Right atrium auricular region (tissue), 2 donors: ENCODE measurements around the gene NFE2L3. TPM values are rescaled to one million over a fixed set of nuclear protein-coding genes. Genes with fewer than 3 reads are reported as not detected.

ENCODE experiments used
- DNase-seq: peaks from one replicate; pipeline ENCODE4 v3.0.0-alpha.2; 2019; ENCODE audit warnings: low spot score
- H3K27ac ChIP-seq, 2 donors: fragments of 200-600 bp; sonication (generic); 1 replicate in 1 of 2; 2 replicates in 1 of 2; pipeline ENCODE4 v1.5.1; 2016 to 2019
- H3K27me3 ChIP-seq, 2 donors: fragments of 200-600 bp; sonication (generic); one replicate each; pipeline versions ENCODE4 v1.5.1 to v1.6.0; 2017 to 2019
- H3K36me3 ChIP-seq: fragments of 200-600 bp; sonication (generic); one replicate; pipeline ENCODE4 v1.5.1; 2016
- H3K4me1 ChIP-seq, 2 donors: fragments of 200-600 bp; sonication (generic); one replicate each; pipeline versions ENCODE4 v1.5.1 to v1.6.0; 2017 to 2019
- H3K4me3 ChIP-seq, 2 donors: fragments of 200-600 bp; sonication (generic); 1 replicate in 1 of 2; 2 replicates in 1 of 2; pipeline ENCODE4 v1.5.1; 2017 to 2019; ENCODE audit warnings: mild to moderate bottlenecking in 1 of 2, moderate library complexity in 1 of 2
- H3K9me3 ChIP-seq, 2 donors: fragments of 200-600 bp; sonication (generic); one replicate each; pipeline ENCODE4 v1.5.1; 2019
- CTCF ChIP-seq, 2 donors: fragments of 200-600 bp; sonication (generic); IDR thresholded peaks; one replicate each; pipeline ENCODE4 v1.5.1; 2019; ENCODE audit warnings: antibody characterized with exemption in 2 of 2
- total RNA-seq, 2 donors: library from RNA; depleted of rRNA; stranded (reverse); fragments of >200 nt; gene quantifications; one replicate each; pipeline ENCODE4 v1.1.0, GENCODE V29; 2016

Gene NFE2L3
- total RNA-seq, 2 donors from 2014 or later: 0.63 to 1.8 TPM

- no peaks in the 10 kb centered on the region for H3K9me3 ChIP-seq
- DNase-seq: no peak
- H3K27ac ChIP-seq: no peak overlapping the region
- H3K27me3 ChIP-seq: peaks cover 10 to 18% of the 10 kb centered on the region in 2 donors
- no peaks in the 10 kb centered on the region for H3K36me3 ChIP-seq
- peaks cover 0 to 18% of the 10 kb centered on the region in 2 donors for H3K4me1 ChIP-seq
- no peak for TF ChIP-seq CTCF (IDR thresholded peaks at IDR 0.05)
- no peak overlapping the region for H3K4me3 ChIP-seq
These were observed 3.8 kb downstream of the NFE2L3 start for GRCh38 chr7:26155531-26156375.

- no peak overlapping the region for H3K27ac ChIP-seq
These were observed 4.7 kb downstream of the NFE2L3 start for GRCh38 chr7:26156451-26157420.

GRCh38 chr7:26157520-26158105 is 5.6 kb downstream of the NFE2L3 start:
- Histone ChIP-seq H3K4me1 (peaks cover 0 to 12% of the 10 kb centered on the region in 2 donors), H3K9me3 (no peaks in the 10 kb centered on the region), H3K27ac (no peak overlapping the region), H3K4me3 (no peak overlapping the region), H3K27me3 (peaks cover 0 to 9% of the 10 kb centered on the region in 2 donors), H3K36me3 (no peaks in the 10 kb centered on the region)
- no peak for DNase-seq
- no peak for TF ChIP-seq CTCF (IDR thresholded peaks at IDR 0.05)

More at GRCh38 chr7:26156451-26157420, 4.7 kb downstream of the NFE2L3 start:
- Histone ChIP-seq H3K36me3 (no peaks in the 10 kb centered on the region), H3K9me3 (no peaks in the 10 kb centered on the region), H3K4me3 (no peak overlapping the region), H3K27me3 (peaks cover 2 to 14% of the 10 kb centered on the region in 2 donors), H3K4me1 (peaks cover 0 to 18% of the 10 kb centered on the region in 2 donors)
- TF ChIP-seq CTCF (IDR thresholded peaks at IDR 0.05): no peak
- no peak for DNase-seq

GRCh38 chr7:26159243-26159642 is 7.2 kb downstream of the NFE2L3 start:
- no peaks in the 10 kb centered on the region for H3K27me3 ChIP-seq
- no peak overlapping the region for H3K4me3 ChIP-seq
- no peak overlapping the region for H3K27ac ChIP-seq
- H3K4me1 ChIP-seq: peaks cover 0 to 4% of the 10 kb centered on the region in 2 donors
- H3K36me3 ChIP-seq: no peaks in the 10 kb centered on the region
- no peaks in the 10 kb centered on the region for H3K9me3 ChIP-seq
- DNase-seq: no peak
- no peak for TF ChIP-seq CTCF (IDR thresholded peaks at IDR 0.05)

- Histone ChIP-seq H3K36me3 (no peaks in the 10 kb centered on the region), H3K9me3 (no peaks in the 10 kb centered on the region), H3K4me1 (peaks cover 0 to 1% of the 10 kb centered on the region in 2 donors), H3K27me3 (no peaks in the 10 kb centered on the region), H3K4me3 (no peak overlapping the region), H3K27ac (no peak overlapping the region)
- TF ChIP-seq CTCF (IDR thresholded peaks at IDR 0.05): no peak
- no peak for DNase-seq
These were observed 8.9 kb downstream of the NFE2L3 start for GRCh38 chr7:26160896-26161295.
